Upper lobe of right lung (tissue), 1 donor: ENCODE results near the gene LGMN. TPM values are rescaled to one million over a fixed set of nuclear protein-coding genes. Genes with fewer than 3 reads are reported as not detected.

ENCODE experiments used
- ATAC-seq: fragments of 200-7000 bp; cut with Tn5 transposase; one replicate; pipeline ENCODE4 v1.9.1; 2020; ENCODE audit warnings: mild to moderate bottlenecking, moderate library complexity
- DNase-seq: peaks from one replicate; pipeline ENCODE4 v3.0.0-alpha.2; 2020
- H3K27ac ChIP-seq: fragments of 200-600 bp; one replicate; pipeline ENCODE4 v1.8.0; 2022
- H3K27me3 ChIP-seq: fragments of 200-600 bp; one replicate; pipeline ENCODE4 v1.8.0; 2022; ENCODE audit warnings: mild to moderate bottlenecking
- H3K36me3 ChIP-seq: fragments of 200-600 bp; one replicate; pipeline ENCODE4 v1.8.0; 2022
- H3K4me1 ChIP-seq: fragments of 200-600 bp; one replicate; pipeline ENCODE4 v1.8.0; 2022
- H3K4me3 ChIP-seq: fragments of 200-600 bp; one replicate; pipeline ENCODE4 v1.8.0; 2022; ENCODE audit warnings: mild to moderate bottlenecking
- H3K9me3 ChIP-seq: fragments of 200-600 bp; one replicate; pipeline ENCODE4 v1.8.0; 2022
- intact Hi-C: fragments of 100-400 bp; cut with DNase I; formaldehyde crosslinking; loops from one replicate; pipeline ENCODE4 v1.11.0; 2022
- long read RNA-seq: library from polyadenylated mRNA; unstranded; transcript quantifications from one replicate; pipeline ENCODE4 v2.0.0, GENCODE V29; 2021
- total RNA-seq: library from RNA; stranded (reverse); fragmentation: NEBNext Ultra II Directional; extraction: Animal tissue kit (Norgen Biotek cat#: 25700); gene quantifications from one replicate; pipeline ENCODE4 v1.2.1, GENCODE V29; 2021
- TF ChIP-seq, protein P1 (sequence below): fragments of 200-600 bp; IDR thresholded peaks from one replicate; pipeline ENCODE4 v1.8.0; 2022; ENCODE audit warnings: antibody characterized with exemption
- donor health status: DM: no; HTN: yes; CAD: no; lungs with severe emphysema.

The LGMN gene
- total RNA-seq = 140 TPM
- long read RNA-seq, transcript LGMN-211 (12 exons, 1,728 nt) = minor isoform, 5 of 123 reads
- long read RNA-seq, transcript LGMN-201 (14 exons, 2,055 nt) = major isoform, 97 of 123 reads
- long read RNA-seq, partial matches to known transcripts = 8 of 123 reads
- long read RNA-seq, other reads (novel, unspliced or antisense) = 7 of 123 reads

DNA sequence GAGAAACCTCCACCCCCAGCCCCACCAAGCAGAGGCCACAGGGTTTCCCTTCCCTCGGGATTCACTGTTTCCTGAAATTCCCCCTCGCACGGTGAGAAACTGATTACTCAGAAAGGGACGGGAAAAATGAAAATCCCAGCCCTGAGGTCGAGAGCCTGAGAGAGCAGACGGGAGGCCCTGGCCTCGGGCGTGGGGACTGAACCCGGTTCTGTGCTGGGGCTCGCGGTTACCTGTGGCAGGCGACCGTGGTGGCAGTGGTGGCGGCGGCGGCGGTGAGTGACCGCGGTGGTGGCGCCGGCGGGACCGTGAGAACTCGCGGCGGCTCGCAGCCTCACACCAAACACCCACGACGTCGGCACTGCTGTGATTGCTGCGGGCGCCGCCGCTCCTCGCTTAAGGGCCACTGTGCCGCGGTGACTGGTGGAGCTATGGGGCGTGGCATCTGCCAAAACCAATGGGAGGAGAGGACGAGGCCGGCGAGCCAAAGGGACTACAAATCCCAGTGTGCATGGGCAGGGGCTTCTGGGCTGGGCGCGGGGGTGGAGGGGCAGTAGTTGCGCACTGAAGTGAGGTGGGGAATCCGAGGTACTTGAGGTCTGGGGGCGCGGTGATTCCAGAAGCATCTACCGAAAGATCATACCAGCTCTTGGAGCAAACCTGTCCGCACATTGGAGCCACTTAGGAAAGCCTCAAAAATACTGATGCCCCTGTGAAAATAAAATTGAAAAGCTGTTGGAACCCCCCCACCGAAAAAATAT is at the start of gene LGMN:
Gene LGMN (minus strand): TSS at position 369 of the 758 bp plus-strand sequence. CDS start 15,841 bp downstream, outside the sequence.
- Histone ChIP-seq H3K9me3 (no peaks in the 10 kb centered on the region), H3K4me3 (peak within 1 kb of the TSS; percentile 85), H3K27me3 (no peaks in the 10 kb centered on the region), H3K36me3 (no peaks in the 10 kb centered on the region), H3K27ac (peak within 1 kb of the TSS; percentile 89), H3K4me1 (no peaks in the 10 kb centered on the region)
- TF ChIP-seq, protein P1, sequence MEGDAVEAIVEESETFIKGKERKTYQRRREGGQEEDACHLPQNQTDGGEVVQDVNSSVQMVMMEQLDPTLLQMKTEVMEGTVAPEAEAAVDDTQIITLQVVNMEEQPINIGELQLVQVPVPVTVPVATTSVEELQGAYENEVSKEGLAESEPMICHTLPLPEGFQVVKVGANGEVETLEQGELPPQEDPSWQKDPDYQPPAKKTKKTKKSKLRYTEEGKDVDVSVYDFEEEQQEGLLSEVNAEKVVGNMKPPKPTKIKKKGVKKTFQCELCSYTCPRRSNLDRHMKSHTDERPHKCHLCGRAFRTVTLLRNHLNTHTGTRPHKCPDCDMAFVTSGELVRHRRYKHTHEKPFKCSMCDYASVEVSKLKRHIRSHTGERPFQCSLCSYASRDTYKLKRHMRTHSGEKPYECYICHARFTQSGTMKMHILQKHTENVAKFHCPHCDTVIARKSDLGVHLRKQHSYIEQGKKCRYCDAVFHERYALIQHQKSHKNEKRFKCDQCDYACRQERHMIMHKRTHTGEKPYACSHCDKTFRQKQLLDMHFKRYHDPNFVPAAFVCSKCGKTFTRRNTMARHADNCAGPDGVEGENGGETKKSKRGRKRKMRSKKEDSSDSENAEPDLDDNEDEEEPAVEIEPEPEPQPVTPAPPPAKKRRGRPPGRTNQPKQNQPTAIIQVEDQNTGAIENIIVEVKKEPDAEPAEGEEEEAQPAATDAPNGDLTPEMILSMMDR = no peak
- peak; percentile 98 for DNase-seq
- peak; percentile 99 for ATAC-seq
- intact Hi-C loops = no loop called here

DNA sequence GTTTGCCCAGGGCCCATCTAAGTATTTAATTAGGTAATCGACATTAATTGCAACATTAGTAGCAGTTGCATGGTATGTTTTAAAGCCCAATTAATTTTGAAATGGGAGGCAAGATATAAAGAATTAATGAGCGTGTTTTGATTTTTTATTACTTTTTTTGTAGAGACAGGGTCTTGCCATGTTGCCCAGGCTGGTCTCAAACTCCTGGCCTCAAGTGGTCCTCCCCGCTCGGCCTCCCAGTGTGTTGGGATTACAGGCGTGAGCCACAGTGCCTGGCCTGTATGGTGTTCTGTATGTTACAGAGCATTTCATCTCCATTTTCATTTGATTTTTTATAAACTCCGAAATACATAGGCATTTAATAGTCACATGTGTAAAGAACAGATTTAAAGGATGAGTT is 46.5 kb upstream of the LGMN start:
- ATAC-seq = no peak
- Histone ChIP-seq H3K4me3 (peak overlapping the region; percentile 81), H3K36me3 (peaks cover 18% of the 10 kb centered on the region), H3K27me3 (no peaks in the 10 kb centered on the region), H3K27ac (peak overlapping the region; percentile 91), H3K4me1 (peaks cover 26% of the 10 kb centered on the region), H3K9me3 (peaks cover under 1% of the 10 kb centered on the region)
- TF ChIP-seq, protein P1 = no peak
- no peak for DNase-seq
- intact Hi-C loops = no loop called here

DNA sequence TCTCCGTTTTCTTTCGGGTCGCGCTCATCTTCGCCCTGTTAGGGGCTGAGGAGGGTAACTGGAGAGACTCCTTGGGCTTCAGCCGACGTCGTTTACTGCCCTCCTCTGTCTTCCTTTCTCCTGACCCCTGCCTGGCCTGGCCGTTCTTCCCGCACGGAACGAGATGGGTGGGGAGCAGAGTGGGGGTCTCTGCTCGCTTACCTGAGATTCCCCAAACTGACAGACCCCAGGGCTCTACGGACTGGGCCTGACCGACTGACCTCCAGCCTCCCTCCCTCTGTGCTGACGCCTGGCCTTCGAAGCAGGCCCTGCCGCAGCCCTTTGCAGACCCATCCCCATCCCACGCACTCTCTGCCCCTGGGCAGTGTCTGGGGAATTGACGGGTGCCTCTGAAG is 46.1 kb upstream of the LGMN start:
- H3K36me3 ChIP-seq = peaks cover 18% of the 10 kb centered on the region
- peak; percentile 4 for ATAC-seq
- peak overlapping the region; percentile 91 for H3K27ac ChIP-seq
- intact Hi-C loops = no loop called here
- H3K4me1 ChIP-seq = peaks cover 22% of the 10 kb centered on the region
- no peaks in the 10 kb centered on the region for H3K27me3 ChIP-seq
- H3K9me3 ChIP-seq = peaks cover 5% of the 10 kb centered on the region
- TF ChIP-seq, protein P1 = no peak
- DNase-seq = no peak
- H3K4me3 ChIP-seq = peak overlapping the region; percentile 81

DNA sequence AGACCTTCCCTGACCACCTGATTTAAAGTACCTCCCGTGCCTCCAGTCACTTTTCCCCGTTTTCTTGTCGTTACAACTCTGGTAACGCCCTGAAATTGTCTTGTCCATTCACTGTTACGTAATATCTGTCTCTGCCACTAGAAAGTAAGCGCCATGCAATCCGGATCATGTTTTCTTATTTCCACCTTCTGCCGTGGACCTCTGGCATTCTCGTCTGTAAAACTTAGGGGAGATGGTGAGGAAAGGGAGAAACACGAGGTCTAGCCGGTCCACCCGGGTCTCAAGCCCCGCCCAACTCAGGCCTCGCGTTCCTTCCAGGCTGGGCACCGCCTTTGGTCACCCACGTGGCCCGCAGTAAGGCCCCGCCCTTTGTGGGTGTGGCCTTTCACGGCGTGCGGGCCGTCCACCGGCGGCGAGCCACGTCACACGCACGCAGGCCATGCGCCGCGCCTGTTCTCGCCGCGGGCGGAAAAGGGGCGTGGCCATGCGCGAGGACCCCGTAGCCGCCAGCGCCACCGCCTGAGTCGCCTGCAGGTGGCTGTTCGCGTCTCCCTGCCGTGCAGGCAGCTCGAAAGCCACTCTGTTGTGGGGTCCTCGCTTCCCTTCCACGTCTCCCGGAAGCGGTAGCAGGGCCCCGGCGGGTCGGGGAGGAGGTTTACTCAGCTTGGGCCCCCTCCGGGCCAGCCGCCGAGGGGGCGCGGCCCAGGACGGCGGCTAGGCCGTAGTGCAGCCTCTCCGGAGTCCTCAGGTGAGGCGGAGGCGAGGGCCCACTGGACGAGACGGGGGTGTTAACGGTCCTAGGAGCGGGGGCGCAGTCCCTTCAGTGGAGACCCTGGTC is 45.5 kb upstream of the LGMN start, which contains the start of gene GOLGA5:
Gene GOLGA5 (plus strand): TSS at position 597 of the 838 bp plus-strand sequence. CDS start 3,133 bp downstream, outside the sequence.
- Histone ChIP-seq H3K4me3 (peak within 1 kb of the TSS; percentile 81), H3K27ac (peak within 1 kb of the TSS; percentile 91), H3K27me3 (no peaks in the 10 kb centered on the region), H3K4me1 (peaks cover 22% of the 10 kb centered on the region), H3K36me3 (peaks cover 17% of the 10 kb centered on the region), H3K9me3 (peaks cover 11% of the 10 kb centered on the region)
- ATAC-seq (peak; percentile 99), DNase-seq (peak; percentile 99)
- TF ChIP-seq, protein P1 = peak; percentile 23
- intact Hi-C loops = no loop called here

DNA sequence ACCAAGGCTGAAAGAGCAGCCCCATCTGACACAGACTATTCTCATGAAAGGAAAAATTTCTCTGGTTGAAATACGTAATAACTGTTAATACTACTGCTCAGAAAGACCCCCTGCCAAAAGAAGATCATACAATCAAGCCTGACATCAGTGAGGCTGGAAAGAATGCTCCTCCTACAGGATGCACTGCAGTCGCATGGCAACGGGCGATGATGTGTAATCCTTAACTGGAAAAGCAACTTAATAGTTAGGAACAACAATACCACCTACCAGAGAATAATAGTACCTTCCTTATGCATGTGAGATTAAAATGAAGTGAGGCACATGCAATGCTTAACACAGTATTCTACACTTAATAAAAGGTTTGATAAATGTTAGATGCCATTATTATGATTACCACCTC is 44.5 kb upstream of the LGMN start:
- no peak overlapping the region for H3K27ac ChIP-seq
- peaks cover 22% of the 10 kb centered on the region for H3K4me1 ChIP-seq
- H3K4me3 ChIP-seq = no peak overlapping the region
- H3K36me3 ChIP-seq = peaks cover 7% of the 10 kb centered on the region
- intact Hi-C loops = no loop called here
- DNase-seq = no peak
- peaks cover 11% of the 10 kb centered on the region for H3K9me3 ChIP-seq
- TF ChIP-seq, protein P1 = no peak
- ATAC-seq = no peak
- H3K27me3 ChIP-seq = no peaks in the 10 kb centered on the region
